NCI-H748 treated with DMSO at 0.1 percent for 48 hours (cell line): ENCODE measurements around the gene OR56A5.

Experiments
- DNase-seq: peaks from one replicate; lab custom pipeline; 2025; lab: John Stamatoyannopoulos, UW

The OR56A5 gene

DNA sequence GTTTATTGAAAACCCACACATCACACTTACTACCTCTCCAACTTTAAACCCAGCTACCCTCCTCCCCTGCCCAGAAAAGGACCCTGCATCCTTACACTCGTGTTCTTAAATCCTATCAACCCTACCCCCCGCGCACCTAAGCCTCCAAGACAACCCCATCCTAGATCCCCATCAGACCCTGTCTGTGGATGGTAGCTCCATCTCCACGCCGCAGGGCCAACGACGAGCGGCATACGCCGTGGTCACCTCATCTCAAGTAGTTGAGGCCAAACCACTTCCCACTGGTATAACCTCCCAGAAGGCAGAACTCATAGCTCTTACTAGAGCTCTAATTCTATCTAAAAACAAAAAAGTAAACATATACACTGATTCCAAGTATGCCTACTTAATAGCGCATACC, 35.6 kb downstream of the OR56A5 start:
- DNase-seq = no peak

GRCh38 chr11:5931061-5931460, 37.2 kb downstream of the OR56A5 start:
- DNase-seq = no peak

GRCh38 chr11:5930614-5931013, 37.7 kb downstream of the OR56A5 start:
- DNase-seq = no peak

DNA sequence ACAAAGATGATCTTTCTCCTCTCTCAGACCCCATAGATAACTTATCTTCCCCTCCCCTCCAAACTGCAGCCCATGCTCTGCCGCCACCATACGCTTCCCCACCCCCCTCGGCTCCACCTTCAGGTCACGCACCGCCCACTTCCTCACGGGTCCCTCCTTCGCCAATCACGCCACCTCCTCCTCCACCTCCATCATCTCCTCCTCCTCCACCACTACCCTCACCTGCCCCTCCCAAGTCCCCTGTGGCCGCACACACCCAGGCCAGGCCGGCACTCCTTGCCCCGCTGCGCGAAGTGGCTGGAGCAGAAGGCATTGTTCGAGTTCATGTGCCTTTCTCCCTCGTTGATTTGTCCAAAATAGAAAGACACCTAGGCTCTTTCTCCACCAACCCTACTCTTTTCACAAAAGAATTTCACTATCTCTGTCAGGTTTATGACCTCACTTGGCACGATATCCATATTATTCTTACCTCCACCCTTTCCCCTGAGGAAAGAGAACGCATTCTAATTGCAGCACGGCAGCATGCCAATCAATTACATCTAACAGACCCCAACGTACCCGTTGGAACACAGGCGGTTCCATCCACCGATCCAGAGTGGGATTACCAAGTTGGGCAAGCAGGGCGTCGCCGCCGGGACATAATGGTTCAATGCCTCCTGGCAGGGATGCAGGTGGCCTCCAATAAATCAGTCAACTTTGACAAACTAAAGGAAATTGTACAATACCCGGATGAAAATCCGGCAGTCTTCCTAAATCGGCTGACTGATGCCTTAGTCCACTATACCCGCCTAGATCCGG, 38.5 kb downstream of the OR56A5 start:
- DNase-seq = peak; percentile 73

DNA sequence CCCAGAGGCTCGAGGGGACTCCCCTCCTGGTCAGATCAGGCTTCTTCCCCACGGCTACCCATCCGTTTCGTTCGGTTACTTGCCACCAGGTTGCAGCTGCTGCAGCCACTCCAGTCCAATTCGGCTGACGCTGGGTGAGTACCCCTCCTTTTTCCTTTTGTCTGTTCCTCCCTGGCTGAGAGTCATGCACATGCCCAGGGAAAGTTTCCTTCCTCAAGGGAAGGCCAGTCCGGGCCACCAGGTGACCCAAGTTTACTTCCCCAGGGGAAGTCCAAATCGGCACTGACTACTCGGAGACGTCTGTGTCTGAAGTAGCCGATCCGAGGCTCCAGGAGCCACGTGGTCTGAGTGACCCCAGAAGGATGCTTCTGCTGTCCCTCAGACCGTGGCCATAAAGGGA, 39.5 kb downstream of the OR56A5 start:
- DNase-seq = no peak

GRCh38 chr11:5928271-5928670, 40.0 kb downstream of the OR56A5 start:
- peak; percentile 90 for DNase-seq

- DNase-seq = no peak
These were observed 44.5 kb downstream of the OR56A5 start for GRCh38 chr11:5923794-5924193.

GRCh38 chr11:5923427-5923776, 44.9 kb downstream of the OR56A5 start:
- no peak for DNase-seq

- no peak for DNase-seq
These were observed 45.4 kb downstream of the OR56A5 start for GRCh38 chr11:5922749-5923426.
